HG03439 (cell line): Measurements from ENCODE around the gene GRIN1.
A peak's percentile ranks its signal among the peaks of the same experiment; 100 is the strongest.

ENCODE experiments used
- ATAC-seq: cut with Tn5 transposase; IDR thresholded peaks from one replicate; pipeline ENCODE4 v1.9.1; 2021; ENCODE audit warnings: mild to moderate bottlenecking, moderate library complexity; ENCODE audit not compliant: unreplicated experiment

The GRIN1 gene

DNA sequence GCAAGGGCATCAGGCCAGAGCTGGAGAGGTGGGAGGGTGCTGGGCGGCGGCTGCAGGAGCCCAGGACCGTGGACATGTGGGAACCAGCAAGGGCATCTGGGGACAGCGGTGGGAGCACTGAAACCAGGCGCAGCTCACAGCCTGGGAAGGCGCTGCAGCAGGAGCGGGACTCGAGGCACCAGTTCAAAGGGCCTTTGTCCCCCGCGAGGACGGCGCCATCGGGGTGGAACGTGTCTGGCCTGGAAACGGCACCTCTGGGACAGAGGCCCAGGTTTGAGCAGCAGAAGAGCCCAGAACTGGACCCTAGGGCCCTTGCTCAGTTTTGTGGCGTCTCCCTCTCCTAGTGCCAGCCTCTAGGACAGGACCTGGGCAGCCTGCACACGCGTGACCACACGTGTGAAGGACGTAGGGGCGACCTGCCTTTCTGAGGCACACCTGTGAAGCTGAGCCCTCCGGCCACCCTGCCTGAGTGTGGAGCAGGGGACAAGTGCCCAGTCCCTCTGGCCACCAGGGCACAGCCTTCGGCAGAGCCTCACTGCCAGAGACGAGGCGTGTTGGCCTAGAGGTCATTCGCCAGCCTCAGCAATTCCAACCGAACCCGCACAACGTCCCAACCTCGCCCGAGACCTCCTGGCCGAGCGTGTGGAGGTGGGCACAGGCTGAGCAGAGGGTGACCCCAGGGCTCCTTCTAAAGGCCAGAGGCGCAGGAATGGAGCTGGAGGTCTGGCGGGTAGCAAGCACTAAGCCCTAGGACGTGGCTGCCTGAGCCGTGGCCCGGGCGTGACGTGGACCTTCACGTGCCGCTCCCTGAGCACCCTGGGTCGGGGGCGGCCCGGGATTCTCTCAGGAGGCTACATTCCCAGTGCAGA, 35.1 kb downstream of the GRIN1 start:
- no peak for ATAC-seq

- ATAC-seq: no peak
Observed at GRCh38 chr9:137174722-137175293, 35.9 kb downstream of the GRIN1 start.

DNA sequence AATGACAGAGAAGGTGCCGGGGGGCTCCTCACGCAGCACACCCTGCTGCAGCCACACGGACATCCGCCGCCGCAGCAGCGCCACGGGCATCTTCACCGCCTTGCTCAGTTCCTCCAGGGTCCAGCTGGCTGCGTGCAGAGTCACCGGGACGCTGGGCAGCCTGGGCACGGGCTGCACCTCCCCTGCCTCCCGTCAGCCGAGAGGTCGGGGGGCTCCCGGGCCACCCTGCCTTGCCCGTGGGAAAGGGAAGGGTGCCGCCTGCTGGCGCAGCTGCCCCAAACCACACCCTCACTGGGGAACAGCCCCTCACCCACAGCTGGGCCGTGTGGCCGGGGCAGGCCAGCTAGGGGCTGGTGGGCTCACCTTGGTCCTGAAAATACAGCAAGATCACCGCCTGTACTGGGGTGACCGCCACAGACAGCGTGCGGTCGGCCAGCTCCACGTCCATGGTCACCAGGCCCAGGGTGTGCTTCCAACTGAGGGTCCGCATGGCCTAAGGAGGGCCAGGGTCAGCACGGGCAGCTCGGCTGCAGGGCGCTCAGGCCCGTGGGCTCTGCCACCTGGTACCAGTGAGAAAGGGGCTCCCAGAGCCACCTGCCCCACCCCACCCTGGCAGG, 36.5 kb downstream of the GRIN1 start:
- no peak for ATAC-seq

DNA sequence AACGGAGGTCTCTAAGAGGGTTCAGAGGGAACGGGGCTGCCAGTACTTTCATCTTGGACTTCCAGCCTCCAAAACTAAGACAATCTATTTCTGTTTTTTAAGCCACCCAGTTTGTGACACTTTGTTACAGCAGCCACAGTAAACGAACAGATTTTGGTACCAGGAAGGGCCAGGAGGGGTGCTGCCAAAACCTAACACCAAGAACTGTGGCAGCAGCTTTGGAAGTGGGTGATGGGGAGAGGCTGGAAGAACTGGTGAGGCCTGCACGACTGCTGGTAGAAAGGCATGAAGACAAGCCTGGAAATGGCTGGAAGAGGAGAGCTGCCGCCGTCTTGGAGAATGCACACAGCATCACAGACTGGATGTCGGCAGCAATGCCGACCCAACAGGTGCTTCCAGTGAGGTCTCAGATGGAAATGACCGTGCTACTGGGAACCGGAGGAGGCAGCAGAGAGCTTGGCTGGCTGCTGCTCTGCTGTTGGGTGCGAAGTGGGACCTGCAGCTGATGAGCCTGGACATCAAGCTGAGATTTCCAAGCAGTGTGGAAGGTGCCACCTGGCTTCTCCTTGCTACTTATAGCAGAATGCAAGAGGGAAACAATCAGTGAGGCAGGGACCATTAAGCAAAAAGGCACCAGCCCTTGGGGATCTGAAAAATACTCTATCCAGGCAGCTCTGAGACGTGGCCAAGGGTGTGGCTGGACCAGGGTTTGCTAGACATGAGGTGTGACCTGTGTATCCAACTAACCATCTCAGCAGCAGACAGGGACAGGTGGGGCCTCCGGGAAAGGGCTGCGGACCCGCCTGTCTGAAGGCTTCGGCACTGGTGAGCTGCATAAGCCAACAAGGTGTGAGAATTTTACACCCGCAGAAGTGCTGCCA, 37.6 kb downstream of the GRIN1 start:
- no peak for ATAC-seq

DNA sequence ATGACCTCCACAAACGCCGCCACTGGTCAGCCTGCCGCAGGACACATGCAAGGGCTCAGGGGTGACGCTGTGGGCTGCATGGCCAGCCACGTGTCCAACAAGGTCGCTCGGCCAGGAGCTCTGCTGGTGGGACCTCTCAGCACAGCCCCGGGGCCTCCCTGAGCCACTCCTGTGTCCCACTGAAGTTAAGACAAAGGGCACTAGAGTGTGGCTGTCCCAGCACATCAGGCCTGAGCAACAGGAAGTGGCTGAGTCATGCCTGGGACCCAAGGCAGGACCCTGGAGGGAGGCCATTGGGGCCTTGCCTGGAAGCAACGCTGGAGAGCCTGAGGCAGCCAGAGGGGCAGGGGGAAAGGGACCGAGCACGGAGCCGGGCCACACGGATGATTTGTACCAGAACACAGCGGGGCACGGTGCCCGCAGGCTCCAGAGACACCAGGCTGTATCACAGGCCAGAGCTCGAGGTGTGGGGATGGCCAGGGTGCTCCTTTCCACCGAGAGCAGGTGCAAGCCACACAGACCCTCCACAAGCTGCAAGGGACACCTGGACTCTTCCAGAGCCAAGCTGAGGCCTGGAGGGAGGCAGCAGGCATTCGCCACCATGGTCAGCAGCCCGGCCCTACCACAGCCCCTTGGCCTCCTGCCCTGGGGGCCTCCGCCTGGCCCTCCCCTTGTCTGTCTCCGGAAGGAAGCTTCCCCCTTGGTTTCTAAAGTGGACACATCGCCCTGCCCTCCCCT, 39.4 kb downstream of the GRIN1 start:
- ATAC-seq: no peak

DNA sequence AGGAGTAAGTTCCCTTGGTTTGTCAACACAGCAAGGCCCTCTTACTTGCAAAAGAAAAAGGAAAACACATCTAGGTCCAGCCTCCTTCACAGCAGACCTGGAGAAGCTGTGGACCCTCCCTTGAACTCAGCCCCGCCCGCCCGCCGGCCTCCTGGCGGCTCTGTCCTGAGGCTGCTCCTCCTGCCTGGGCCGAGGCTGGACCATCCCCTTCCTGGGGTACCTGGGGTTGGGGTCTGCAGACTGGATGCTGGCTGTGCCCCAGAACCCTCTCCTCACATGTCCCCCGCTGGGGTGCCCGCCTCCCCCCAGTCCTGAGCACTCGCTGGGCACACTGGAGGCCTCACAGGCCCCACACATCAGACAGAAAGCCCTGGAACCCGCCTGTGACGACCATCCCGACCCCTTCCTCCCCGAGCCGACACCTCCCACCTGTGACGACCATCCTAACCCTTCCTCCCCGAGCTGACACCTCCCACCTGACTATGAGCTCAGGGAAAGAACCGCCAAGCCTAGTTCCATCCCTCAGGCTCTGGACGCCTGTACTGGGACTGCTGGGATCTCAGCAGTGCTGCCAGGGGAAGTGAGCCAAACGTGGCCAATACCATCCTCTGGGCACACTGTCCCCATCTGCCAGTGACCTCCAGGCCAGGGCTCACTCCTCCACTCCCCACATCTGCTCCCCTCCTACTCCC, 40.1 kb downstream of the GRIN1 start:
- ATAC-seq: no peak

- no peak for ATAC-seq
Observed at GRCh38 chr9:137179761-137180160, 40.8 kb downstream of the GRIN1 start.

DNA sequence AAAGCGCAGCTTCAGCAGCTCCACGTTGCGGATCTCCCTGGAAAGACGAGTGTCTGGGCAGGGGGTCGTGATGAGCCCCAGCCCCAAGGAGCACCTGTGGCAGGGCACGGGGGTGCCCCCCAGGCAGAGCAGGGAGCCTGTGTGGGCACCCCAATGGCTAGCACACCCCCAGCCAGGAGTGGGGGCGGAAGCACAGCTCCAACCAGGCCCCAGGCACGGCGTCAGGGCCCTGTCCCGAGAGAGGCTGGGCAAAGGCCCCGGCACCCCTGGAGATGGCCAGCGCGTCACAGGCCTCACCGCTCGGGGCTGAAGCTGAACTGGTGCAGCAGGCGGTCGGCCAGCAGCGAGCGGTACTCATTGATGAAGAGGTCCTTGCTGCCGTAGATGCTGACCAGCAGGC, 41.5 kb downstream of the GRIN1 start:
- ATAC-seq: no peak

DNA sequence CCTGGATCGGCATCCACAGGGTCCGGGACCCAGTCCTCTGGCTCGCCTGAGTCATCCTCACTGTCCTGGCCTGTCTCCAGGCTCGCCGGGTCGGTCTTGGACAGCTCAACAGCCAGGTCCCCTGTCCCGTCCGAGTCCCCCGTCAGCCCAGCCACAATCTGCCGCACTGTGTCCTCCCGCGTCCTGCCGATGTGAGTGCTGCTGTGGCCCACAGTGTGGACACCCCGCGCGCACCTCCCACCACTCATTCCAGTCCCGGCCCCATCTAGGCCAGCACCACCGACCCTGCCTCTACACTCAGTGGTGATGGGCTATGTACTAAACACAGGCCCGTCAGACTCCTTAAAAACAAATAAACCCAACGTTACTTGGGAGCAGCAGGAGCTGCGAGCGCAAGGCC, 42.7 kb downstream of the GRIN1 start:
- no peak for ATAC-seq

DNA sequence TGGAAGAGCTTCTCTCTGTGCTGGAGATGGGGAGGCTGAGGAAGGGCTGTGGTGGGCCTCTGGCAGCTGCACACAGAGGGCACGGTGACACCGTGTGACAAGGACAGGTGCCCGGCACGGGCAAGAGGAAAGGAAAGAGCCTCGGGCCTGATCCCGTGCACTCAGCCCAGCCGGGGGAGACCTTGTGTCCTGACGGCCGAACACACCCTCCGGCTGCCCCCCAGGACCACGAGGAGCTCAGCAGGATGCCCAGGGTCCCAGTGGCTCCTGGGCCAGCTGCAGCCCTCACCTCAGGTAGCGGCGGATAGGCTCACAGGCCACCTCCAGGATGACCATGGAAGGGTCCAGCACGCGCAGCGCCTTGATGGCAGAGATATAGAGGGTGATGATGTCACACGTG, 43.9 kb downstream of the GRIN1 start:
- no peak for ATAC-seq

DNA sequence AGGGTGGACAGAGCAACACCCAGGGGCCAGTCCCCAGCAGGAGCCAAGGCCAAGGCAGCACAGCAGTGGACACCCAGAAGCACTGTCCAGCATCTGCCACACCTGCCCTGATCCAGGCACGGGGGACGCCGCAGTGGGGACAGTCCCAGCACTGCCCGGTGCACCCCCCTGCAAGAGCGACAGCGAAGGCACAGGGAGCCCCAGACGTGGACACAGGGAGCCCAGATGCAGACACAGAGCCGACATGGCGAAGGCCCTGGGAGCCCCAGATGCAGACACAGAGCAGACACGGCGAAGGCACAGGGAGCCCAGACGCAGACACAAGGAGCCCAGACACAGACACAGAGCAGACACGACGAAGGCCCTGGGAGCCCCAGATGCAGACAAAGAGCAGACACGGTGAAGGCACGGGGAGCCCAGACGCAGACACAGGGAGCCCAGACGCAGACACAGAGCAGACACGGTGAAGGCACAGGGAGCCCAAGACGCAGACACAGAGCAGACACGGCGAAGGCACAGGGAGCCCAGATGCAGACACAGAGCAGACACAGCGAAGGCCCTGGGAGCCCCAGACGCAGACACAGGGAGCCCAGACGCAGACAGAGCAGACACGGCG, 45.1 kb downstream of the GRIN1 start:
- ATAC-seq: no peak

GRCh38 chr9:137184881-137185660, 46.1 kb downstream of the GRIN1 start:
- no peak for ATAC-seq

DNA sequence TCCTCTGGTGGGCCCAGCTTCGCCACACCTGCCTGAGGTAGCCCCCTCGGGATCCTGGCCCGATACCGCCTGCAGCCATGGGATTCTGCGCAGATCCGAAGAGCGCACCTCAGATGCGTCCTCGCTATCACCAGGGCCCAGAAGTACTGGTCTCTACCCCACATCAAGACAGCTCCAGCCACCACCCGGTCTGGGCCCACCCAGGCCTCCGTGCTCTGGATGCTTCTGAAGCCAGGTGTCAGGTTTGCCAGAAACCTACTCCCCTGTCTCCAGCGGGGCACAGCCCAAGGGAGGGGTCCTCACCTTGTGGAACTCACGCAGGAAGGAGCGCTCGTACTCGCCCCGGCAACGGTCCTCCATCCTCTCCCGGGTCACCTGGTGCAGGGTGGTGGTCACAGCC, 47.0 kb downstream of the GRIN1 start:
- ATAC-seq: no peak

DNA sequence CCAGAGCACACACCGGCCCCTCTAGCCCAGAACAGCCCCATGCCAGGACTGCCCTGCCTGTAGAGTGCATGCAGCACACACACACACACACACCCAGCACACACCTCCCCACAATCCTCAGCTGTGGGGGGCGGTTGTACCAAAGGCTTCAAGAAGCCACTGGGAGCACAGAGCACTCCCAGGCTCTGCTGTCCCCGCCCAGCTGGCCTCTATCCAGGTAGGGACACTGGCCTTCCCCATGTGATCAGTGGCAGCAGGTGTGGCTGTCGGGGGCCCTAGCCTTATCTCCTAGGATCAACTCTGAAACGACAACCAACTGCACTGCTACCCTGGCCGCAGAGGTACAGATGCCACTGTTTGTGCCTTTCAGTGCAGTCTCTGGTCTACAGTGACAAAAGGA, 47.4 kb downstream of the GRIN1 start:
- ATAC-seq: no peak

DNA sequence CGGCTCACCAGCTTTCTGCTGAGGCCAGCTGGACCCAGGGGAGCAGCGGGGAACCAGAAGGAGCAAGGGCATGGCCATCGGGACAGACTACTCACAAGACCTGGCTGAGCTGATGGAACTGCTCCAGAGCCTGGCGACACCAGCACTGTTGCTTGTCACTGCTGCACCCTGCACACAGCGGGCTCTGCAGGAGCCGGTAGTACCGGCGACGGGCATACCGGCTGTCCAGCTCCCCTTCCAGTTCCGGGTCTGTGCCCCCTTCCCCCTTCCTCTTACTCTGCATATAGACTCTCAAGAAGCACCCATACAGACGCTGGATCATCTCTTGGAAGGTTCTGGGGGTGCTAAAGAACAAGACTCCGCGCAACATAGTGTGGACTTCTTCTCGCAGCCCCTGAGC, 48.4 kb downstream of the GRIN1 start:
- ATAC-seq: no peak

DNA sequence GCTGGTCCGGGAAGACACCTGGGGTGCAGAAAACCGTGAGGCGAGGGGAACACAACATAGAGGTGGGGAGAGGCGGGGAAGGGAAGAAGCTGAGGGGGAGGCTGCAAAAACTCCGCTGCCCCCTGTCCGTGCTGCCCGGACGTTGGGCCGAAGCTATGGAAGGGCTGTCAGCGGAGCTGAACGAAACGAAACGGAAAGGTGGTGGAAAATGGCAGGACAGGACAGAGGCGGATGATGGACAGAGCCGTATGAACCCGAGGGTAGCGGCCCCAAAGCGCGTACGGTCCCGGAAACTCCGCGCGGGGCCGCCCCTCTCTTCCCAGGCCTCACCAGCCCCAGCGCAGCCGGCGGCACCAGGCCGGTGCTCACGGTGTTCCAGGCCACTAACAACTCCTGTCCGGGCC, 49.1 kb downstream of the GRIN1 start:
- no peak for ATAC-seq

- ATAC-seq: peak; percentile 75
Observed at GRCh38 chr9:137188490-137189296, 49.7 kb downstream of the GRIN1 start, which contains the start of the genes ANAPC2 and SSNA1. TSS of gene ANAPC2 (minus strand) at chr9:137188560. CDS start at chr9:137188532, 28 bp downstream. TSS of gene SSNA1 (plus strand) at chr9:137188676. CDS start at chr9:137188727, 51 bp downstream.
